GM12878 (cell line): ENCODE measurements around the gene PINK1. TPM values are rescaled to one million over a fixed set of nuclear protein-coding genes. Genes with fewer than 3 reads are reported as not detected.
A peak's percentile ranks its signal among the peaks of the same experiment; 100 is the strongest.

Experiments used
- ATAC-seq: fragments of 200-7000 bp; cut with Tn5 transposase; 3 replicates; pipeline ENCODE4 v1.9.1; 2020; ENCODE audit warnings: mild to moderate bottlenecking, moderate library complexity
- BruUV-seq: library from RNA; stranded (reverse); fragments of 400-500 nt; replicated peaks from 2 replicates; lab custom pipeline; 2021; lab: Mats Ljungman, UMichigan
- CTCF ChIA-PET: fragments of 300-600 bp; sonication (Branson Sonifier 250); formaldehyde crosslinking; extraction: SDS; loops from one replicate; lab custom pipeline; 2021; ENCODE audit warnings: inconsistent platforms; lab: Yijun Ruan, JAX
- POLR2A ChIA-PET: fragments of 350-600 bp; formaldehyde crosslinking; extraction: SDS; loops from one replicate; lab custom pipeline; 2021; ENCODE audit warnings: inconsistent platforms; lab: Charles Lee
- RAD21 ChIA-PET: fragments of 300-600 bp; sonication (Branson Sonifier 250); formaldehyde crosslinking; loops from one replicate; lab custom pipeline; 2023; ENCODE audit warnings: antibody characterized with exemption; ENCODE audit not compliant: unreplicated experiment; lab: Charles Lee
- SMC1A ChIA-PET: fragments of 300-600 bp; sonication (Branson Sonifier 250); formaldehyde crosslinking; loops from one replicate; lab custom pipeline; 2023; ENCODE audit not compliant: unreplicated experiment, uncharacterized antibody; lab: Charles Lee
- DNase-seq: peaks from one replicate; pipeline ENCODE4 v3.0.0-alpha.2; 2011; ENCODE audit warnings: low read depth, low spot score
- FAIRE-seq: peaks from 3 replicates; lab custom pipeline; 2011; peaks lifted over from hg19 to GRCh38; lab: Jason Lieb, UNC
- H2AFZ ChIP-seq: 2 replicates; pipeline ENCODE4 v1.6.0; 2011; ENCODE audit warnings: low read depth, low read length, control low read depth; ENCODE audit not compliant: control insufficient read depth
- H3K27ac ChIP-seq: 2 replicates; pipeline ENCODE4 v1.5.1; 2011; ENCODE audit warnings: control low read depth; ENCODE audit not compliant: control insufficient read depth, insufficient read depth
- H3K27me3 ChIP-seq, 2 experiments: replicated peaks in 1 of 2; 2 replicates each; pipeline versions ENCODE4 v1.6.0 to v1.6.1; 2011; ENCODE audit warnings: low read length in 1 of 2; ENCODE audit not compliant: control insufficient read depth in 2 of 2, insufficient read depth in 2 of 2
- H3K36me3 ChIP-seq, 2 experiments: 2 replicates each; pipeline ENCODE4 v1.5.1; 2011; ENCODE audit warnings: low read length in 1 of 2; ENCODE audit not compliant: control insufficient read depth in 2 of 2, insufficient read depth in 2 of 2
- H3K4me1 ChIP-seq: 2 replicates; pipeline ENCODE4 v1.6.1; 2011; ENCODE audit warnings: mild to moderate bottlenecking, low read length, moderate library complexity, mixed read lengths; ENCODE audit not compliant: control insufficient read depth, insufficient read depth
- H3K4me2 ChIP-seq: 2 replicates; pipeline ENCODE4 v1.6.0; 2011; ENCODE audit warnings: control low read depth; ENCODE audit not compliant: control insufficient read depth, insufficient read depth
- H3K4me3 ChIP-seq: fragments of 200-600 bp; sonication (generic); 2 replicates; pipeline ENCODE4 v1.5.1; 2016
- H3K79me2 ChIP-seq: 2 replicates; pipeline ENCODE4 v1.6.0; 2011; ENCODE audit warnings: low read length; ENCODE audit not compliant: control insufficient read depth, insufficient read depth
- H3K9ac ChIP-seq: 2 replicates; pipeline ENCODE4 v1.8.0; 2011; ENCODE audit warnings: low read length, control low read depth, mixed read lengths; ENCODE audit not compliant: control insufficient read depth, insufficient read depth
- H3K9me3 ChIP-seq: replicated peaks from 3 replicates; pipeline ENCODE4 v1.5.1; 2011; ENCODE audit warnings: mild to moderate bottlenecking, low read length; ENCODE audit not compliant: control insufficient read depth, insufficient read depth
- H4K20me1 ChIP-seq: 2 replicates; pipeline ENCODE4 v1.6.0; 2011; ENCODE audit not compliant: control insufficient read depth, insufficient read depth
- ATF3 ChIP-seq: IDR thresholded peaks from 2 replicates; pipeline ENCODE4 v1.6.1; 2011; ENCODE audit warnings: low read depth, mild to moderate bottlenecking, low read length, moderate library complexity, borderline replicate concordance; ENCODE audit errors: extremely low read depth
- CHD2 ChIP-seq: IDR thresholded peaks from 2 replicates; pipeline ENCODE4 v1.6.1; 2011; ENCODE audit warnings: low read depth, low read length, improper control_type of control experiment, borderline replicate concordance
- IKZF1 ChIP-seq: fragments of 450-650 bp; conservative IDR thresholded peaks from 2 replicates; pipeline ENCODE4 v1.6.1; 2017; ENCODE audit warnings: antibody characterized with exemption, mild to moderate bottlenecking
- IKZF2 ChIP-seq, 2 experiments: fragments of 450-650 bp; IDR thresholded peaks; 2 replicates each; pipeline ENCODE4 v1.6.1; 2017; ENCODE audit warnings: mild to moderate bottlenecking in 2 of 2, moderate library complexity in 2 of 2
- KDM1A ChIP-seq: fragments of 200-600 bp; sonication (generic); IDR thresholded peaks from 2 replicates; pipeline ENCODE4 v1.6.1; 2016; ENCODE audit warnings: borderline replicate concordance
- MYB ChIP-seq: fragments of 150-350 bp; IDR thresholded peaks from 2 replicates; pipeline ENCODE4 v1.6.1; 2014; ENCODE audit warnings: mild to moderate bottlenecking, low read depth, low read length, borderline replicate concordance
- NKRF ChIP-seq: fragments of 450-650 bp; conservative IDR thresholded peaks from 2 replicates; pipeline ENCODE4 v1.6.1; 2017; ENCODE audit warnings: mild to moderate bottlenecking, moderate library complexity
- PKNOX1 ChIP-seq: fragments of 450-650 bp; IDR thresholded peaks from 2 replicates; pipeline ENCODE4 v1.6.1; 2016; ENCODE audit warnings: mild to moderate bottlenecking
- RAD51 ChIP-seq: fragments of 450-650 bp; IDR thresholded peaks from 2 replicates; pipeline ENCODE4 v1.6.1; 2016; ENCODE audit warnings: moderate library complexity, mild to moderate bottlenecking, inconsistent platforms
- SMC3 ChIP-seq: IDR thresholded peaks from 2 replicates; pipeline ENCODE4 v1.6.1; 2011; ENCODE audit warnings: low read length, improper control_type of control experiment, borderline replicate concordance
- SRF ChIP-seq, 2 experiments: IDR thresholded peaks; 2 replicates each; pipeline ENCODE4 v1.6.1; 2011; ENCODE audit warnings: low read depth in 2 of 2, low read length in 2 of 2, mild to moderate bottlenecking in 1 of 2, moderate library complexity in 1 of 2
- ZBTB11 ChIP-seq: fragments of 450-650 bp; formaldehyde crosslinking; IDR thresholded peaks from 2 replicates; pipeline ENCODE4 v1.5.0; 2022; ENCODE audit warnings: mild to moderate bottlenecking, missing genetic modification characterization
- WGBS: methylation state at CpG from one replicate; pipeline ENCODE4 v1.1.6; 2016; ENCODE audit warnings: low lambda C conversion rate; ENCODE audit not compliant: insufficient replicate concordance, insufficient coverage; ENCODE audit errors: missing lambda C conversion rate; 5-methylcytosine and 5-hydroxymethylcytosine counted together
- in situ Hi-C: fragments of 300-500 bp; cut with MboI; formaldehyde crosslinking; loops from 9 replicates; pipeline ENCODE4 v1.14.3; 2018; ENCODE audit warnings: mixed read lengths
- intact Hi-C: fragments of 100-400 bp; cut with micrococcal nuclease; formaldehyde crosslinking; loops from one replicate; pipeline ENCODE4 v1.14.2; 2022; ENCODE audit not compliant: unreplicated experiment
- polyA plus RNA-seq, 11 experiments: library from polyadenylated mRNA; depleted of rRNA in 4 of 11; unstranded in 6 of 11; stranded (reverse) in 5 of 11; fragments of >200 nt; fragmentation: Nextera tagmentation in 4 of 11; fragmentation: Illumina TruSeq in 1 of 11; extraction: Ambion mirVana in 4 of 11; extraction: Trizol in 1 of 11; gene quantifications; 1 replicate in 1 of 11; 2 replicates in 10 of 11; pipeline versions ENCODE4 v1.2.1 to v1.2.3, GENCODE V29; 2011 to 2016; ENCODE audit warnings: inconsistent platforms in 2 of 11, missing spikeins in 2 of 11, low read depth in 1 of 11
- total RNA-seq, 4 experiments: library from RNA; depleted of rRNA in 3 of 4; stranded (reverse); fragments of >200 nt in 3 of 4; fragmentation: Illumina TruSeq in 1 of 4; extraction: Trizol in 1 of 4; gene quantifications; 2 replicates each; pipeline versions ENCODE4 v1.2.1 to v1.2.3, GENCODE V29; 2013 to 2021

Gene PINK1
- total and polyA plus RNA-seq, 10 of the 15 experiments (the other 5 are each of a cell fraction or from before 2014, with no cell fraction given): 0.42 to 4.4 (median 1.9) TPM; not detected in 1

GRCh38 chr1:20632386-20632785 lies 872 bp upstream of the PINK1 start (continued):
- TF ChIP-seq PKNOX1 (no peak), MYB (no peak), KDM1A (no peak)

- SMC1A ChIA-PET: interaction anchor here (0.6 to 1.5 kb wide), 5 partner anchors 9 to 112 kb away, joined by 3 to 6 read pairs (median 3); partner anchors contain the start of gene DDOST
- H3K27me3 ChIP-seq: no peaks in the 10 kb centered on the region
- H3K4me2 ChIP-seq: peak overlapping the region; percentile 98
- POLR2A ChIA-PET: interaction anchor here (0.6 to 0.9 kb wide), 3 partner anchors 8 to 120 kb away, joined by 3 to 8 read pairs (median 3); partner anchors contain the start of gene DDOST
- ATAC-seq (peak; percentile 11; the same call in 2 of the 3 replicates), DNase-seq (peak; percentile 13), FAIRE-seq (no peak)
- WGBS: 10% methylated on average over 11 of the region's 11 CpGs
- peak overlapping the region; percentile 21; the same call in 1 of the 2 replicates for H3K9ac ChIP-seq
- CTCF ChIA-PET: interaction anchor here (0.5 to 4.0 kb wide), 20 partner anchors 8 to 561 kb away, joined by 3 to 31 read pairs (median 4); partner anchors contain the start of genes DDOST and MUL1
- H3K9me3 ChIP-seq: no peaks in the 10 kb centered on the region; the same call in 2 of the 3 replicates
- RAD21 ChIA-PET: interaction anchor here (0.8 to 2.8 kb wide), 5 partner anchors 26 to 561 kb away, joined by 3 to 10 read pairs (median 4); no protein-coding TSS in a partner anchor
- H2AFZ ChIP-seq: peak overlapping the region; percentile 90
- H4K20me1 ChIP-seq: no peaks in the 10 kb centered on the region
- peaks cover 8% of the 10 kb centered on the region; the same call in 1 of the 2 replicates for H3K4me1 ChIP-seq
- in situ Hi-C loops (no loop called here), intact Hi-C loops (loop anchor here (10.0 kb wide), 1 partner anchor 419 kb away; no protein-coding TSS in a partner anchor)
- H3K27ac ChIP-seq: no peak overlapping the region
- no TSS peak for BruUV-seq
- no peaks in the 10 kb centered on the region for H3K36me3 ChIP-seq
- no peaks in the 10 kb centered on the region for H3K79me2 ChIP-seq
- H3K4me3 ChIP-seq: peak overlapping the region; percentile 93; the same call in 1 of the 2 replicates
- TF ChIP-seq CHD2 (no peak), IKZF2 (IDR thresholded peaks at IDR 0.05) (no peak), IKZF1 (no peak), ZBTB11 (CRISPR knock-in tag) (no peak), NKRF (no peak), RAD51 (peak; percentile 67), ATF3 (no peak), SMC3 (no peak), SRF (IDR thresholded peaks at IDR 0.05; ENCODE audit: low read depth in 2 of 2, low read length in 2 of 2) (no peak)
Measured at GRCh38 chr1:20634065-20634593, 871 bp downstream of the PINK1 start.
